Ishikawa (cell line): ENCODE measurements around the gene CCM2.

ENCODE experiments used
- CEBPB ChIP-seq: IDR thresholded peaks from 2 replicates; pipeline ENCODE4 v1.6.1; 2012
- CREB1 ChIP-seq: IDR thresholded peaks from 2 replicates; pipeline ENCODE4 v1.6.1; 2012; ENCODE audit warnings: low read depth
- EGR1 ChIP-seq: IDR thresholded peaks from 2 replicates; pipeline ENCODE4 v1.6.1; 2012
- EP300 ChIP-seq: IDR thresholded peaks from 2 replicates; pipeline ENCODE4 v1.6.1; 2012; ENCODE audit warnings: borderline replicate concordance
- FOXM1 ChIP-seq: IDR thresholded peaks from 2 replicates; pipeline ENCODE4 v1.6.1; 2012; ENCODE audit warnings: low read depth, borderline replicate concordance
- MAX ChIP-seq: IDR thresholded peaks from 2 replicates; pipeline ENCODE4 v1.6.1; 2012
- NFIC ChIP-seq: IDR thresholded peaks from 2 replicates; pipeline ENCODE4 v1.6.1; 2012
- RAD21 ChIP-seq: IDR thresholded peaks from 2 replicates; pipeline ENCODE4 v1.6.1; 2012; ENCODE audit warnings: low read depth
- REST ChIP-seq: IDR thresholded peaks from 2 replicates; pipeline ENCODE4 v1.6.1; 2012; ENCODE audit warnings: low read depth, mild to moderate bottlenecking
- TAF1 ChIP-seq: IDR thresholded peaks from 2 replicates; pipeline ENCODE4 v1.6.1; 2012; ENCODE audit warnings: low read depth, mild to moderate bottlenecking
- TCF12 ChIP-seq: IDR thresholded peaks from 2 replicates; pipeline ENCODE4 v1.6.1; 2012; ENCODE audit warnings: low read depth
- TEAD4 ChIP-seq: IDR thresholded peaks from 2 replicates; pipeline ENCODE4 v1.6.1; 2012
- USF1 ChIP-seq: IDR thresholded peaks from 2 replicates; pipeline ENCODE4 v1.6.1; 2012
- YY1 ChIP-seq: IDR thresholded peaks from 2 replicates; pipeline ENCODE4 v1.6.1; 2012; ENCODE audit warnings: low read depth
- ZBTB7A ChIP-seq: IDR thresholded peaks from 2 replicates; pipeline ENCODE4 v1.6.1; 2012; ENCODE audit warnings: low read depth

The CCM2 gene

GRCh38 chr7:44977304-44977958 lies 22.6 kb upstream of the CCM2 start:
- TF ChIP-seq TEAD4 (no peak), MAX (no peak), RAD21 (no peak), NFIC (no peak), ZBTB7A (no peak), CEBPB (no peak), EP300 (no peak), USF1 (no peak), FOXM1 (no peak)

- TF ChIP-seq REST (no peak), NFIC (peak; percentile 90), ZBTB7A (peak; percentile 52; the same call in 1 of the 2 replicates), TEAD4 (no peak), EP300 (peak; percentile 64), USF1 (no peak), EGR1 (no peak), MAX (0 out of 2 replicates have a peak, but pooled peaks have one; percentile 24), TAF1 (no peak), FOXM1 (no peak), TCF12 (peak; percentile 75), YY1 (no peak), RAD21 (no peak), CEBPB (no peak), CREB1 (no peak)
Observed at GRCh38 chr7:44977959-44978335, 22.1 kb upstream of the CCM2 start.

GRCh38 chr7:44978511-44979366 lies 21.3 kb upstream of the CCM2 start, which contains the start of gene MYO1G:
MYO1G (minus strand) TSS chr7:44979015; CDS start chr7:44978961, 54 bp downstream.
- no peak for TF ChIP-seq TEAD4
- TF ChIP-seq FOXM1: no peak
- no peak for TF ChIP-seq CEBPB
- no peak for TF ChIP-seq CREB1
- no peak for TF ChIP-seq YY1
- TF ChIP-seq NFIC: no peak
- TF ChIP-seq EP300: no peak
- no peak for TF ChIP-seq RAD21

- no peak for TF ChIP-seq USF1
- TF ChIP-seq TAF1: no peak
- no peak for TF ChIP-seq RAD21
- TF ChIP-seq YY1: no peak
- no peak for TF ChIP-seq MAX
- no peak for TF ChIP-seq CREB1
- TF ChIP-seq REST: no peak
- no peak for TF ChIP-seq EP300
- no peak for TF ChIP-seq TEAD4
- no peak for TF ChIP-seq TCF12
- no peak for TF ChIP-seq NFIC
- no peak for TF ChIP-seq CEBPB
- TF ChIP-seq EGR1: no peak
- no peak for TF ChIP-seq ZBTB7A
- no peak for TF ChIP-seq FOXM1
Observed at GRCh38 chr7:44979481-44980392, 20.3 kb upstream of the CCM2 start.
